Measurements from ENCODE around the gene EML5.

DNA sequence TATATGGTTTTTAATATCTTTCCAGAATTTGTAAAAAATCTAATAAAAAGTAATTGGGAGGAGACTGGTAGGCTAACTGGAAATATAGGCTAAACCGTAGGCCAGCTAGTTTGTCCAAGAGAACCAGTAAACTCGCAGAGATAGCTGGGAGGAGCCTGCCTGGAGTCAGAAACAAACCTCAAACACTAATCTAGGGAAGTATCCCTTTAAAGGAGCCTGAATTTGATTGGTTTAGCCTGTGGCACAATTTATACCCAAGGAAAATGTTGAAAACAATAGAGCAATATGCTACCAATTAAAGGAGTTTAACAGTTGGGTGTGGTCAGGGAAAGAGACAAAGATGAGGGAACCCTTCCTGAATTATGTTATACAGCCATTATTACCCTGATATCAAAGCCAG, 109.6 kb downstream of the EML5 start:
- TF ChIP-seq POLR2A (IDR thresholded peaks at IDR 0.05): no peak
- TF ChIP-seq, protein P1, sequence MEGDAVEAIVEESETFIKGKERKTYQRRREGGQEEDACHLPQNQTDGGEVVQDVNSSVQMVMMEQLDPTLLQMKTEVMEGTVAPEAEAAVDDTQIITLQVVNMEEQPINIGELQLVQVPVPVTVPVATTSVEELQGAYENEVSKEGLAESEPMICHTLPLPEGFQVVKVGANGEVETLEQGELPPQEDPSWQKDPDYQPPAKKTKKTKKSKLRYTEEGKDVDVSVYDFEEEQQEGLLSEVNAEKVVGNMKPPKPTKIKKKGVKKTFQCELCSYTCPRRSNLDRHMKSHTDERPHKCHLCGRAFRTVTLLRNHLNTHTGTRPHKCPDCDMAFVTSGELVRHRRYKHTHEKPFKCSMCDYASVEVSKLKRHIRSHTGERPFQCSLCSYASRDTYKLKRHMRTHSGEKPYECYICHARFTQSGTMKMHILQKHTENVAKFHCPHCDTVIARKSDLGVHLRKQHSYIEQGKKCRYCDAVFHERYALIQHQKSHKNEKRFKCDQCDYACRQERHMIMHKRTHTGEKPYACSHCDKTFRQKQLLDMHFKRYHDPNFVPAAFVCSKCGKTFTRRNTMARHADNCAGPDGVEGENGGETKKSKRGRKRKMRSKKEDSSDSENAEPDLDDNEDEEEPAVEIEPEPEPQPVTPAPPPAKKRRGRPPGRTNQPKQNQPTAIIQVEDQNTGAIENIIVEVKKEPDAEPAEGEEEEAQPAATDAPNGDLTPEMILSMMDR (IDR thresholded peaks at IDR 0.05): no peak
